Activated naive CD4-positive, alpha-beta T cell treated with anti-CD3 and anti-CD28 coated beads for 36 hours (primary cell): Measurements from ENCODE around the gene IQCH. TPM values are rescaled to one million over a fixed set of nuclear protein-coding genes. Genes with fewer than 3 reads are reported as not detected.
"Not testable (repeated sequence)": the region's sequence is repeated elsewhere in the genome, so short reads cannot be mapped to it uniquely, and the experiment has no call there.

Experiments
- CTCF ChIA-PET: fragments of 350-600 bp; sonication (Branson Sonifier 250); formaldehyde crosslinking; loops from one replicate; lab custom pipeline; 2021; ENCODE audit warnings: antibody characterized with exemption; lab: Charles Lee
- DNase-seq: peaks from one replicate; pipeline ENCODE4 v3.0.0-alpha.2; 2020
- H3K27ac Mint-ChIP-seq: one replicate; pipeline ENCODE4 v1.8.0; 2021; ENCODE audit warnings: mild to moderate bottlenecking, mixed read lengths
- H3K27me3 Mint-ChIP-seq: one replicate; pipeline ENCODE4 v1.8.0; 2021; ENCODE audit warnings: low read depth, mixed read lengths
- H3K36me3 Mint-ChIP-seq: one replicate; pipeline ENCODE4 v1.8.0; 2021; ENCODE audit warnings: low read depth, mixed read lengths
- H3K4me1 Mint-ChIP-seq: one replicate; pipeline ENCODE4 v1.8.0; 2021; ENCODE audit warnings: low read depth, mixed read lengths
- H3K4me3 Mint-ChIP-seq: one replicate; pipeline ENCODE4 v1.8.0; 2021; ENCODE audit warnings: mild to moderate bottlenecking, moderate library complexity, mixed read lengths
- H3K9me3 Mint-ChIP-seq: one replicate; pipeline ENCODE4 v1.8.0; 2021; ENCODE audit warnings: mixed read lengths
- intact Hi-C: fragments of 100-400 bp; cut with micrococcal nuclease; formaldehyde crosslinking; loops from one replicate; pipeline ENCODE4 v1.15.1; 2023
- total RNA-seq, 2 experiments: library from RNA; stranded (reverse); gene quantifications; one replicate each; pipeline ENCODE4 v1.2.3, GENCODE V29; 2021

Gene IQCH
- total RNA-seq, 2 experiments from 2014 or later: 0.98 to 1.4 TPM

DNA sequence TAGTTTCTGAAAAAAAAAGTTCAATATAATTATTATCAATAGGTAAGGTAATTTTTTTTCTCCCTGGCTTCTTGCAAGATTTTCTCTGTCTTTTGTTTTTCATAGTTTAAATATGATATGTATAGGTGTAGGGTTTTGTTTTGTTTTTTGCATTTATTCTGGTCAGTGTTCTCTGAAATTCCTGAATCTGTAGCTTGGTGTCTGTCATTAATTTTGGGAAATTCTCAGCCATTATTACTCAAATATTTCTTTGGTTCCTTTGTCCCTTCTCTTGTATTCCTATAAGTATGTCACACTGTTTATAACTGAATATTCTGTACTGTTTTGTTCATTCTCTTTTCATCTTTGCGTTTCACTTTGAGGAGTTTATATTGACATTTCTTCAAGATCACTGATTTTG is 22.1 kb downstream of the IQCH start:
- Mint-ChIP-seq H3K9me3 (peaks cover 12% of the 10 kb centered on the region), H3K4me3 (no peak overlapping the region), H3K27me3 (no peaks in the 10 kb centered on the region), H3K4me1 (no peaks in the 10 kb centered on the region), H3K27ac (no peak overlapping the region), H3K36me3 (peaks cover 3% of the 10 kb centered on the region)
- DNase-seq: no peak
- CTCF ChIA-PET: no interaction called here
- intact Hi-C loops: no loop called here

DNA sequence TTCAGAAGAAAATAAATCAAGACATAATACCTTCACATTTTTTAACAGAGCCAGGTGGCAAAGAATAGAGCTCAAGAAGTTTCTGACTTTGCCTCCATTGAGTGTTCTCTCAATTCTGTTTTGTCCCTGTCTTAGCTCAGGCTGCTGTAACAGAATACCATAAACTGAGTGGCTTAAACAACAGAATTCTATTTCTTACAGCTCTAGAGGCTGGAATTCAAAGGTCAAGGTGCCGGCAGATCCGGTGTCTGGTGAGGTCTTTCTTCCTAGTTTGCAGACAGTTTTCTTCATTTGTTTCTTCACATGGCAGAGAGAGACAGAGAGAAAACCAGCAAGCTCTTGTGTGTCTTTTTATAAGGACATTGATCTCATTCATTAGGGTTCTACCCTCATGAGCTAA is 25.6 kb downstream of the IQCH start:
- Mint-ChIP-seq H3K4me1 (no peaks in the 10 kb centered on the region), H3K36me3 (no peaks in the 10 kb centered on the region), H3K9me3 (no peaks in the 10 kb centered on the region), H3K4me3 (no peak overlapping the region), H3K27ac (no peak overlapping the region), H3K27me3 (no peaks in the 10 kb centered on the region)
- CTCF ChIA-PET: no interaction called here
- DNase-seq: no peak
- intact Hi-C loops: no loop called here

DNA sequence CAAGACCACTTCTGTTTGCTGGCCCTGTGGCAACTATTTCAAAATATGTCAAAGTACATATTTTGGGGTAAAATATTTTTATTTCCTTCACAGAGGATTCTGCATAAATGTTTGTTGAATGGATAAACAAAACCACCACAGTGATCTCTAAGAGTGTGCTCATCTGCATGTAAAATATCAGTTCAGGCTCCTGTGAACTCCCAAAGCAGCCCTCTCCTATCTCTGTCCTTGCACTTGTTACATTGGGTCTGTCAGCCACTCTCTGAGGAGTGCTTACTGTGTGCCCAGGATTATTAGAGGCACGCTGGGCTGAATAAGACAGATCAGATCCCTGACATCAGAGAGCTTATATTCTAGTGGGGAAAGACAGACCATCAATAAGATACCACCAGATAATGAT is 27.1 kb downstream of the IQCH start:
- intact Hi-C loops: no loop called here
- Mint-ChIP-seq H3K9me3 (peaks cover 4% of the 10 kb centered on the region), H3K27ac (no peak overlapping the region), H3K27me3 (no peaks in the 10 kb centered on the region), H3K4me3 (no peak overlapping the region), H3K4me1 (no peaks in the 10 kb centered on the region), H3K36me3 (no peaks in the 10 kb centered on the region)
- no peak for DNase-seq
- CTCF ChIA-PET: no interaction called here

DNA sequence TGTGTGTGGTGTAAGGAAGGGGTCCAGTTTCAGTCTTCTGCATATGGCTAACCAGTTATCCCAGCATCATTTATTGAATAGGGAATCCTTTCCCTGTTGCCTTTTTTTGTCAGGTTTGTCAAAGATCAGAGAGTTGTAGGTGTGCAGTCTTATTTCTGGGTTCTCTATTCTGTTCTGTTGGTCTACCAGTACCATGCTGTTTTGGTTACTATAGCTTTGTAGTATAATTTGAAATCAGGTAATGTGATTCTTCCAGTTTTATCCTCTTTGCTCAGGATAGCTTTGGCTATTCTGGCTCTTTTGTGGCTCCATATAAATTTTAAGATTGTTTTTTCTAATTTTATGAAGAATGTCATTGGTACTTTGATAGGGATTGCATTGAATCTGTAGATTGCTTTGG is 31.0 kb downstream of the IQCH start:
- H3K4me3 Mint-ChIP-seq, H3K36me3 Mint-ChIP-seq, H3K27ac Mint-ChIP-seq, CTCF ChIA-PET, H3K4me1 Mint-ChIP-seq, H3K9me3 Mint-ChIP-seq, DNase-seq, H3K27me3 Mint-ChIP-seq, intact Hi-C loops: not testable (repeated sequence)

DNA sequence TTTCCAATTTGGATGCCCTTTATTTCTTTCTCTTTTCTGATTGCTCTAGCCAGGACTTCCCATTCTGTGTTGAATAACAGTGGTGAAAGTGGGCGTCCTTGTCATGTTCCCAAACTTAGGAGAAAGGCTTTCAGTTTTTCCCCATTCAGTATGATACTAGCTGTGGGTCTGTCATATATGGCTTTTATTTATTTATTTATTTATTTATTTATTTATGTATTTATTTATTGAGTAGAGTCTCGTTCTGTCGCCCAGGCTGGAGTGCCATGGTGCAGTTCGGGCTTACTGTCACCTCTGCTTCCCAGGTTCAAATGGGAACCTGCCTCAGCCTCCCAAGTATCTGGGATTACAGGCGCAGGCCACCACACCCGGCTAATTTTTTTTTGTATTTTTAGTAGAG is 31.8 kb downstream of the IQCH start:
- intact Hi-C loops, DNase-seq, H3K27me3 Mint-ChIP-seq, H3K4me1 Mint-ChIP-seq, H3K36me3 Mint-ChIP-seq, H3K27ac Mint-ChIP-seq, H3K4me3 Mint-ChIP-seq, H3K9me3 Mint-ChIP-seq: not testable (repeated sequence)
- CTCF ChIA-PET: interaction anchor here (0.6 kb wide), 1 partner anchor 375 kb away, joined by 3 read pairs; no protein-coding TSS in a partner anchor

DNA sequence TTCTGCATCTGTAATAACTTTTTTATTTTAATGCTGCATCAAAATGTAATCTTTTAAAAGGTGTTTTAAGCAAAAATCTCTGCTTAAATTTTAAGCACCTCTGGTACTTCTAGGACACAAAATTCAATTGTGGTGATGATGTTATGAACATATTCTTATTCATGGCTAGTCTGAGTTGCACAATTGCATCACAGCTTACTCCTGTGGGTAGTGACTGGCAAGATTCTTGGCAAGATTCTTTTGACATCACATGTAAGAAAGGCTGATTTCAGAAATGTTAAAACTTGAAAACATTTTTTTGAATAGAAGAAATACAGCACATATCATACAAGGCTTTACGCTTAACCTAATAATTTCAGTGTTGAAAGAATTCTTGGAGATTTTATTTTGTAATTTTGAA is 35.7 kb downstream of the IQCH start:
- Mint-ChIP-seq H3K36me3 (no peaks in the 10 kb centered on the region), H3K4me3 (no peak overlapping the region), H3K4me1 (no peaks in the 10 kb centered on the region), H3K27me3 (no peaks in the 10 kb centered on the region), H3K9me3 (peaks cover 3% of the 10 kb centered on the region), H3K27ac (no peak overlapping the region)
- intact Hi-C loops: no loop called here
- DNase-seq: no peak
- CTCF ChIA-PET: no interaction called here

DNA sequence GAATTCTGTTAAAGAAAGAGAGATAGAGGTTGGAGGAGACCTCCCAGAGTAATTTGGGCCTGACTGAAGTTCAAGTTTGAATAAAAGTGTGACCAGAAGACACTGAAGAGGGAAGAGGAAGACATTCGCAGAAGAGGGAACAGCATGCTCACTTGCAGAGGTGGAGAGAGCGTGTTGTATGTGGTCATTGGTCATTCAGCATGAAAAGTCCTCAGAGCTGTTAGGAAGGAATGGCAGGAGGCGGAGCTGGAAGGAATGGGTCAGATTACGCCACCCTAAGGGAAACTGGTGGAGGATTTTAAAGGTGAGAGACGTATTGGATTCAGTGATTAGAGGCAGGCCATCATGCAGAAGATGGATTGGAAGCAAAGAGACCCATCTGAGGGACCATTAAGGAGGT is 41.6 kb downstream of the IQCH start:
- Mint-ChIP-seq H3K4me1 (no peaks in the 10 kb centered on the region), H3K9me3 (no peaks in the 10 kb centered on the region), H3K27me3 (no peaks in the 10 kb centered on the region), H3K27ac (no peak overlapping the region), H3K36me3 (no peaks in the 10 kb centered on the region), H3K4me3 (no peak overlapping the region)
- intact Hi-C loops: no loop called here
- CTCF ChIA-PET: interaction anchor here (1.6 kb wide), 1 partner anchor 8 kb away, joined by 9 read pairs; no protein-coding TSS in a partner anchor
- no peak for DNase-seq

DNA sequence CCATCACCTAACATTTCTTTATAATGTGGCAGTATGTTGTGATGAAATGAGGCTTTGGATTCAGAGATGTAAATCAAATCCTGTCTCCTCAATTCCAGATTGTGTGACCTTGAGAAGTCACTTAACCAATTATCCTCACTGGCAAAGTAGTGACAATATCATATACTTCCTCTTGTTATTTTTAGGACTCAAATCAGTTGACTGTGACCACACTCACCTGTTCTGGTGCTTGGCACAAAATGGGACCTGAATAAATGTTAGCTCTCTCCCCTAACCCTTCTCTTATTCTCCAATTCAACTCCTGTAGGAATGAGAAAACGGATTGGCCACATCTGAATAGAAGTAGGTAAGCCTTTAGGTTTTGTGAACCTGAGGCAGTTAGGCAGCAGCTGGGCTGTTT is 42.1 kb downstream of the IQCH start:
- CTCF ChIA-PET: no interaction called here
- Mint-ChIP-seq H3K27me3 (no peaks in the 10 kb centered on the region), H3K36me3 (no peaks in the 10 kb centered on the region), H3K4me3 (no peak overlapping the region), H3K9me3 (no peaks in the 10 kb centered on the region), H3K4me1 (no peaks in the 10 kb centered on the region), H3K27ac (no peak overlapping the region)
- DNase-seq: no peak
- intact Hi-C loops: no loop called here

DNA sequence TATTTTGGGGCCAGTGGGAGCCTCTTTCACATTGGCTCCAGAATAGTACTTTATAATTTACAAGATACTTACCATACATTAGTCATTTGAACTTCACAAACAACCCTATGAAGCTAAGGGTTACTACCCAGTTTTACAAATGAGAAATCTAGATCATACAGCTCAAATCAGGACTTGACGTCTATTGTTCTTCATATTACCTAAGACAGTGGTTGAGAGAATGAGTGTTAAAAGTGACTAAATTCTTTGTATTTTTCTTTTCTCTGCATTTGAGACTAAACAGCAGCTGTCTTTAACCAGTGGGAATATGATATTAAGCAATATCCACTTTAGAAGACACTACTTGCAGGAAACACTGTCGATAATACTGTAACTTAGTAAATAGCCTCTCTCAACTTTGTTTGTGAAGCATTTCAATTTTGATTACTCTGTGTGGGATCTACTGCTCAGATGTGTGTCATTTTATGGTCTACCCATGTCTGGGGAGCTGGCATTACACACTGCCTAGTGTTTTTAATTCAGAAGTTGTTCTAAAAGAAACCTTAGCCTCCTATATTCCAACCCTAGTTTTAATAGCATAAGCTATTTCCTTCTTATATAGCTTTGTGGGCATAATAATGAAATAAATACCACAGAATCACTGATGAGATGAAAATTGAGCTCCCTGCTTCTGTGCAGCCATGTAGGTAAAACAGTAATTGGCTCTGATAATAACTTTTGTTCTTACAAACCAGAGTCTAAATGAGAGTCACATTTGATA is 45.9 kb downstream of the IQCH start:
- intact Hi-C loops: loop anchor here (5.0 kb wide), 1 partner anchor 233 kb away; the partner anchor contains the start of gene SMAD3
- Mint-ChIP-seq H3K36me3 (no peaks in the 10 kb centered on the region), H3K4me1 (no peaks in the 10 kb centered on the region), H3K27ac (no peak overlapping the region), H3K9me3 (no peaks in the 10 kb centered on the region), H3K4me3 (no peak overlapping the region), H3K27me3 (no peaks in the 10 kb centered on the region)
- CTCF ChIA-PET: interaction anchor here (0.6 to 2.8 kb wide), 3 partner anchors 155 to 769 kb away, joined by 4 to 9 read pairs (median 5); no protein-coding TSS in a partner anchor
- DNase-seq: no peak

DNA sequence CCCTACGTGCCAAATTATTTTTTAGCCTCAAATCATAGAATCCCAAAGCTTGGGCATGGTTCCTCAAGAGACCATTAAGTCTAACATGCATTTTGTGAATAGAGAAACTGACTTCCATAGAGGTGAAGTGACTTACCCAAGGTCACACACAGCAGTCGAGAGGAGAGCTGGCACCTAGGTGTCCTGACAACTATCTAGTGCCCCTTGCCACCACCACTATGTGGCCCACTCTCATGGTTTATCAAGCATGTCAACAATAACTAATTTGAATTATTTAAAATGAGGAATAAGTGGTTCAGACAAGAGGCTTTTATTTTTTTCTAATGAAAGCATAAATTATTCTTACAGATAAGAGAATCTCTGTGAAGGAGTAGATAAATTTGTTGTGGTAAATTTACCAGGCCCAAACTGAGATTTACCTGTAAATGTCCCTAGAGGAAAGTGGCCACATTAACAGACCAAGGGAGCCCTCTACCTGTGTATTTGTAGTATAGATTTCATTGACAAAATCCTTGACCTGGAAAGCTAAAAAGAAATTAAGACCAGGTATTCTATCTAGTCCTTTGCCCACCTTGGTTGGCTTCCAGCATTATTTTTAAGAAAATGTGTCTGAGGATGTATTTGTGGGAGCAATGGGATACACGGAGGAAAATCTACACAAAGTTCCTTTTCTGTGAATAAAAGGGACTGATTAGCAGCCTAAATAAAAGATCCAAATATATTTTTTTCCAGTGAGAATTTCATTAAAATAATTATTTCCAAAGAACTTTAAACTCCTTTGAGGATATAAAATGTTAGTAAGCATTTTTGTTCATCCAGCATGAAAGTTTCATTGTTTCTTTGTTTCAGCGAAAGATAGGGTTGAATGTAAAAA is 49.1 kb downstream of the IQCH start:
- intact Hi-C loops: loop anchor here (1.0 to 5.0 kb wide), 3 partner anchors 62 to 357 kb away; partner anchors contain the start of gene SMAD3
- H3K4me3 Mint-ChIP-seq: no peak overlapping the region
- DNase-seq: peak; percentile 41
- CTCF ChIA-PET: interaction anchor here (0.6 to 3.7 kb wide), 15 partner anchors 8 to 401 kb away, joined by 3 to 44 read pairs (median 4); no protein-coding TSS in a partner anchor
- no peaks in the 10 kb centered on the region for H3K36me3 Mint-ChIP-seq
- no peak overlapping the region for H3K27ac Mint-ChIP-seq
- no peaks in the 10 kb centered on the region for H3K27me3 Mint-ChIP-seq
- H3K9me3 Mint-ChIP-seq: no peaks in the 10 kb centered on the region
- peaks cover 15% of the 10 kb centered on the region for H3K4me1 Mint-ChIP-seq

DNA sequence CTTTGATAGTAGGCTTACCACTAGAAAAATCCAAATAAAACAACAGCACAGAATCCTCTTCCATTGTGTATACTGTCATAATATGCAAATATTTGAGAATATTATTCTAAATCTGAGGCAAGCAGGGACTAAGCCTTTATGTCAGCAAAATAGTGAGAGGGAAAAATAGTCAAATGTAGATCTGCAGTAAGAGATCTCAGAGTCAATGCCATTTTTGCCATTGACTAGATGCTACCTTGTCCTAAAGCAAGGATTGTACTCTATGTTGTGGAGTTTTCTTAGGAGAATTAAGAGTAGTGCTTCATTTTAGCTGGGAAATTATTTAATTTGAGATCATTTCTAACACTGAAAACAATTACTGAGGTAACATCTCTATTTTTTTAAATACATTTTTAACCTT is 50.2 kb downstream of the IQCH start:
- DNase-seq: no peak
- H3K4me1 Mint-ChIP-seq: peaks cover 15% of the 10 kb centered on the region
- no peak overlapping the region for H3K27ac Mint-ChIP-seq
- no peak overlapping the region for H3K4me3 Mint-ChIP-seq
- no peaks in the 10 kb centered on the region for H3K36me3 Mint-ChIP-seq
- H3K9me3 Mint-ChIP-seq: no peaks in the 10 kb centered on the region
- CTCF ChIA-PET: interaction anchor here (0.8 to 3.7 kb wide), 14 partner anchors 9 to 363 kb away, joined by 3 to 44 read pairs (median 4); no protein-coding TSS in a partner anchor
- H3K27me3 Mint-ChIP-seq: peaks cover 3% of the 10 kb centered on the region
- intact Hi-C loops: loop anchor here (5.0 kb wide), 4 partner anchors 128 to 458 kb away; partner anchors contain the start of gene SMAD3

DNA sequence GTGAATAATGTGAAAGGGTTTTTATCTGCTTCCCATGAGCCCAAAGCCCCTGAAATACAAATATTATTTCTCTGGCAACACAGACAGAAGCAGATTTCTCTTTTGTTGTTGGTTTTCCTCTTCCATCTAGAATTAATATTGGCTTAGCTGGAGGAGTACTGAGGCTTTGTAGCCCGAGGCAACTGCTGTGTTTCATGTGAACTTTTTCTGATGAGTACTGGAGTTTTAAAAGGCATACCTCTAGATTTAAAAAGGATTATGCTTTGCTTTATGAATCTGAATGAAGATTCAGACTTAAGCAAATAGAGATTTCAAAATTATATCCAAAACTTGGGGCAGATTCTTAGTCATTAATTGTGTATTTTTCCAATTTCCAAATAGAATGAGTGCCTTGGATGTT is 50.9 kb downstream of the IQCH start:
- Mint-ChIP-seq H3K4me3 (no peak overlapping the region), H3K9me3 (no peaks in the 10 kb centered on the region), H3K36me3 (no peaks in the 10 kb centered on the region), H3K27me3 (peaks cover 3% of the 10 kb centered on the region), H3K27ac (no peak overlapping the region), H3K4me1 (peaks cover 15% of the 10 kb centered on the region)
- intact Hi-C loops: loop anchor here (5.0 kb wide), 3 partner anchors 127 to 457 kb away; no protein-coding TSS in a partner anchor
- DNase-seq: no peak
- CTCF ChIA-PET: interaction anchor here (0.6 to 3.7 kb wide), 4 partner anchors 10 to 432 kb away, joined by 3 to 44 read pairs (median 6); no protein-coding TSS in a partner anchor
